Head of caudate nucleus (tissue), 42 donors: ENCODE data around the gene FAM171A1.

Experiments
- DNase-seq, 42 donors: peaks; one replicate each; pipeline versions ENCODE4 v3.0.0 to v3.0.0-alpha.2; 2020 to 2021; ENCODE audit warnings: mixed read lengths in 7 of 42
- intact Hi-C: fragments of 100-400 bp; cut with DNase I; formaldehyde crosslinking; loops from one replicate; pipeline ENCODE4 v1.15.0; 2022

The FAM171A1 gene

DNA sequence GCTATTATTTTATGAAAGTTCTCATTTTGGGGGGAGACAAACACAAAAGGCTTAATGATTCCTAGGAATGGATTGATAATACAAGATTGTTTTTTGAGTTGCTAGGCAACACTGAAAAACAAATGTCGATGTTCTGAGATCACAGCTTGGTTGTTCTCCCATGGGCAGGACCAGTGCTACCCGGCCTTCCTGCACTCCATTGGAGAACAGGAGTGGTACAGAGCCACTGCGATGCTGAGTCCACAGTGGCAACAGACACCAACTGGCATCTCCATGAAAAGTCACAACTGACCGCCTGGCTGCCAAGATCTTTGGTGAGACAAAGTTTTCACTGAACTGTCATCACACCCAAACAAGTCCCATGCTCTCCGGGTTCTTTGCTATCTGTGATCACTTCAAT lies 133.7 kb downstream of the FAM171A1 start:
- peak in 15 of 42 donors; percentile 23 to 71 (median 44) for DNase-seq
- intact Hi-C loops: no loop called here

DNA sequence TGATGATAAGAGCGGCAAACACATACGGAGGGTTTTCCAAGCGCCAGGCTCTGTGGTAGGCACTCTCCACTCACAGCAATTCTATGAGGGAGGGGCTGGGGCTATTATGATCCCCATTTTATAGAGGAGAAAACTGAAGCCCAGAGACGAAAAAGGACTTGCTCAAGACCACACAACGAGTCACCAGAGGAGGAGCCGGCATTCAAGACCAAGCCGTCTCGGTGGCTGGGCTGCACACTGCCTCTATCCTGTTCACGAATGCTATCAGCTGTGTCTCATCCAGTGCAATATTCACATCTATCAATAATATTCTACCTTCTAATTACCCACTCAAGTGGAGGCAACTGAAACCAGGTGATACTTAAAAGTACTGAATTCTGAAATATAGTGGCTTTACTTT lies 134.7 kb downstream of the FAM171A1 start:
- peak in 1 of 42 donors; percentile 16 for DNase-seq
- intact Hi-C loops: no loop called here

DNA sequence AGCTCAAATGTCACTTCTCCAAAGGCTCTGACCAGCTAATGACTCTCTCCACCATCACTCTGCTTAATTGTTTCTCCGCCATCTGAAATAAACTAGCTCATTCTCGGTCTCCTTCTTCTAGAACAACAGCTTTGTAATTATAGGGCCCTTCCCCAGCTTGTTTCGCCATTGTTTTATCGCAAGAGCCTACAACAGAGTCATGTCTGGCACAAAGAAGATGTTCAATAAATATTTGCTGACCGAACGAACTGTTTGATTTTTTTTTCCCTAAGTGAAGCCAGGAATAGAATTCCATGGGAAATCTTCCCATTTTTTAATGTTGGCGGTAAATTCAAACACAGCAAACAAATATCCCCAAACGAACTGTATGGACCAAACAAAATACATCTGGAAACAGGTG lies 138.8 kb downstream of the FAM171A1 start:
- no peak for DNase-seq
- intact Hi-C loops: no loop called here

DNA sequence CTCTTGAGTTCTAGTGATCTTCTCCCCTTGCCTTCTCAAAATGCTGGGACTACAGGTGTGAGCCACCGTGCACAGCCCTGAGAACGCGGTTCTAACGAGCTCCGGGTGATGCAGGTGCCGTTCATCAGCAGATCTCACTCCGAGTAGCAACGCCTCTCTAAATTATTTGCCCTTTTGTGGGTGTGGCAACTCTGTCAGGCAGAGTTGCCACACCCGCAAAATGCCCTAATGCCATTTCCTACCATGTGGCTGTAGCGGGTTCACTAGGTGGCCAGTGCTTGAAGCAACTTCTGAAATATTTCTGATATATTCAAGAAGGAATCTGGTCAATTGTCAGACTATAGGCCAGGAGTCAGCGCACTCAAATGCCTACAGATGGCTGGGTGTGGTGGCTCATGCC lies 139.7 kb downstream of the FAM171A1 start:
- intact Hi-C loops: no loop called here
- DNase-seq: no peak

DNA sequence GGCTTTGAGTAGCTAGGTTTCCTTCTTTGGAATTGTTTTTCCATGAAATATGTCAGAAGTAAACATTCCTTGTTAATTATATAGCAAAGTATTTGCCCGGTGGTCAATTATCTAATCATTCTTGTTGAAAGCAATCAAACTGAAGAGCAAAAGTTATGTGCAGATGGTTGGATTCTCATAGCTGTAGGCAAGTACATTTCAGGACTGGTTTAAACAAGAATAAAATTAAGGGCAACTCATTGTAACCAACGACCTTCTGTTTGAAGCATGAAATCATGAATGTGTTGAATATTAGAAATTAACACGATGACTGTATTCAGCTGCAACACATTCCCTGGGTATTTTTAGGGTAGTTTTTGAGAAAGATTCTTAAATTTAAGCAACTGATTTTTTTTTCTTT lies 140.8 kb downstream of the FAM171A1 start:
- intact Hi-C loops: no loop called here
- no peak for DNase-seq

DNA sequence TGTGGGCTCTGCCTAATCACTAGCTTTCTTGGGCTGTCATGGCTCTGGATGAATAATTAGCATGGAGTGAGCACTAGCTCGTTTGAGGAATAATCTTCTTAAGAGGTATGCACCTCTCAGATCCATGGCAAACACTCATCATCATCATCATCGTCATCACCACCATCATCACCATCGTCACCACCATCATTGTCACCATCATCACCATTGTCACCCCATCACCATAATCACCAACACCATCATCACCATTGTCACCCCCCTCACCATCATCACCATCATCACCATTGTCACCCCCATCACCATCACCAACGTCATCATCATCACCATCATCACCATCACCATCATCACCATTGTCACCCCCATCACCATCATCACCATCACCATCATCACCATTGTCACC lies 141.8 kb downstream of the FAM171A1 start:
- intact Hi-C loops: no loop called here
- DNase-seq: no peak

DNA sequence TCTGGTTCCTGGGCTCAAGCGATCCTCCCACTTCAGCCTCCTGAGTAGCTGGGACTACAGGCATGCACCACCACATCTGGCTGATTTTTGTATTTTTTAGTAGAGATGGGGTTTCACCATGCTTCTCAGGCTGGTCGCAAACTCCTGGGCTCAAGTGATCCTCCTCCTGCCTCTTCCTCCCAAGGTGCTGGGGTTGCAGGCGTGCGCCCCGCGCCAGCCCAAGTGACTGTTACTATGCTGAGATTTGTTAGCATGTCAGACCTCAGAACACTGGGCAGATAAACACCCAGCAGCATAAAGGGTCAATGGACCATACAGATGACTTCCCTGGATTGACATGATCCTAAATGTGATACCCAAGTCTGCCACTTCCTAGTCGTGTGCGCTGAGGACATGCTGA lies 142.7 kb downstream of the FAM171A1 start:
- DNase-seq: no peak
- intact Hi-C loops: no loop called here

DNA sequence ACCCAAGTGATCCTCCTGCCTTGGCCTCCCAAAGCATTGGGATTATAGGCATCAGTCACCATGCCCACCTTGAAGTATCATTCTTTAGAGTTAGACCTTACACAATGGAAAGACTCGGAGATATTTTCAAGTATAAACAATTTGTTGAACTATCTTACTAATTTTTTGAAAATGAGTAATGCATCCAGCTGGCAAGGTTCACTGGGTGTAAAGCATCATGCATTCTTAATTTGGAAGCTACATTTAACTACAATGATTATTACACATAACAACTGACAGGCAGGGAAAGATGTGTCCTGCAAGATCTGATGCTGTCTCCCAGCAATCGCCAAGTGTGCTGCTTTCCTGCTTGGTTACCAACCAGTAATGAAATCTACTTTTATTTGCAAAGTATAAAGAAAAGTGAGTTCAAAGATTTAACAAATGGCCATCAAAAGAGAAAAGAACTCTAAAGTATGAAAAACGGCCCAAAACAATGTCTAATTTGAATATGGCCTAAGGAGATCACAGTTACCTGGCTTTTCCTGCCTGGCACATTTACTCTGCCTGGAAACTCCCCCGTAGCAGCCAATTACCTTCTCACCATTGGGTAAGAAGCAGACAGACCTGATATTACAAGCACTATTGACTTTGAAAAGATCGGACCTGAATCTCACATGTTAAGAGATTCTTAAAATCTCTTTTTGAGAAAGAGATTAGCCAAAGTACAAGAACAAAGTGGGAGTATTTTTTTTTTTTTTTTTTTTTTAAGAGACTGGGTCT lies 143.3 kb downstream of the FAM171A1 start:
- intact Hi-C loops: no loop called here
- DNase-seq: no peak

DNA sequence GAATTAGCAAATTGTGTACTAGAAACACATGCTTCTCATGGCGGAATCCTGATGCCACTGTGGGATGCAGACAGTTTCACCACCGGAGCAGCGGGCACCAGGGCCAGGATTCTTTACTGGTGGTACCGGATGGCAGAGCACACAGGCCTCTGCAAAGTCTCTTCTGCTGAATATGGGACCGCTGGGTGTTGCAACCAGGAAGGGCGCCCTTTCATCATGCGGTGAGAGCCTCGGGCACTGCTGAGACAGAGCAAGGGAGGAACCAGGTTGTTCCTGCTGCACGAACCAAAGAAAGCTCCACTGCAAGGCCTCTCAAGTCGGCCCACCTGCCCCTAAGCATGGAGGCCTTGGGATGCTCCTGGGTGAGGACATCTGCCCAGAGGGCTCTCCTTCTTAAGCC lies 145.6 kb downstream of the FAM171A1 start:
- intact Hi-C loops: no loop called here
- DNase-seq: no peak

DNA sequence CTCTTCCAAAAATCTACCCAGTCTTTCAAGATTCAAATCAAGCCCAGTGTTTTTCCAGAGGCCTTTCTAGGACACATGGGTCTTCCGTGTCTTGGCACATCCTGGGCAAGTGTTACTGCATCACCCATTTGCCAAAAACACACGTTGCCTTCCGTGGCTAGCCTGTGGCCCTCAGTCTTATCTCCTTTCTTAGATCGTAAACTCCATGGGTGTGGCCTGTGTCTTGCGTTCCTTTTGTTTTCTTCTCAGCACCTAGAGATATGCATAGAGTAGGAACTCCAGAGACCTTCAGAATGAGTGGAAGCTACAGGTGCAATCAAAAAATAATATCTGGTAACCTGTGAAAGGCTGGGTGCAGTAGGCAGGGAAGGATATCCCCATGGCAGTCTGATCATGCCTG lies 146.1 kb downstream of the FAM171A1 start:
- DNase-seq: no peak
- intact Hi-C loops: no loop called here

DNA sequence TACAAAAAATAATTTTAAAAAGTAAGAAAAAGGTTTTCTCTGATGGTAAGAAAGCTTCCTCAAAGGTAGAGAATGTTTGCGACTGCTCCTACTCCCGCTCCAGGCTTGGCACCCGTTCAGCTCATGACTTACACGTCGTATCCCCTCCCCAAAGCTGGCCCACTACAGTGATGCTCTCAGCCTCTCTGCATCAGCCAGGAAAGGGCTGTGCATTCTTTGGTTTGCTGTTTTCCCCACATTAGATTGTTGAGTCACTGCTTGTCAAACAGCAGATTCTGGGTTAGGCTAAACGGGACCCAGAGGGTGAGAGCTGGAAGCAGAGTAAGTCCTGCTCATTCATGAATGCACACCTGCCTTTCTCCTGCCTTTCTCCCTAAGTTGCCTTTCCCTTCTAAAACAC lies 147.9 kb downstream of the FAM171A1 start:
- peak in 29 of 42 donors; percentile 8 to 77 (median 38) for DNase-seq
- intact Hi-C loops: no loop called here

DNA sequence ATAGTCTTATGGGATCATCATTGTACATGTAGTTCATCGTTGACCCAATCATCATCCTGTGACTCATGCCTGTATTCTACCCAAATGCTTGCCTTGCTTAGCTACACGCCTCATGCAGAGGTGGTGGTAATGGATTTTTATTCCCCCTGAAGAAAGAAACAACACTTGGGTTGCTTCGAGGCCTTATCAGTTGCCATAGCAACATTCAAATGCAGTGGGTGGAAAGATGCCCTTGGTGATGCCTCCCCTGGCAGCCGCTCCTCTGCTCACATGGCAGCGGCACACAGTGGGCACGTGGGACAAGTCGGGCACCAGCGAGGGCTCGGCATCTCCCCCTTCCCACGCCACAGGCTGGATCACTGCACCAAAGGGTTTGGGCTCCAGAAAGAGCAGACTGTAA lies 148.6 kb downstream of the FAM171A1 start:
- peak; percentile 41 to 91 (median 78) for DNase-seq
- intact Hi-C loops: no loop called here

DNA sequence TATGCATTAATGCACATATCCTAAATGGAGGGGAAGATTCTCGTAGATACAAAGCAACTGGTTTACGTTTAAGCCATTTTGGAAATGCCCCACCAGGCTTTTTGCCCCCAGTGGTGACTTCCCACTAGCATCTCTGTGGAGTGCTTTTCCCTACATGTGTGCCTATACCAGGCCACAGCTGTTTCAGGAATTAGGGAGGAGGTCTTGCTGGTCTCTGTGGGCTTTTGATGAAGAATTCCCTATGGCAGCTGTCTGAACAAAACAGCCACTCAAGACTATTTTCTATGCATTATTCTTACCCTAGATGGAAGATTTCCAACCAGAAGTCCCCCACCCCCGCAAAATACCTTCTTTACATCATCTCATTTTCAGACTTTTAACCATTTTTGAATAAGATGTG lies 150.6 kb downstream of the FAM171A1 start:
- no peak for DNase-seq
- intact Hi-C loops: no loop called here

DNA sequence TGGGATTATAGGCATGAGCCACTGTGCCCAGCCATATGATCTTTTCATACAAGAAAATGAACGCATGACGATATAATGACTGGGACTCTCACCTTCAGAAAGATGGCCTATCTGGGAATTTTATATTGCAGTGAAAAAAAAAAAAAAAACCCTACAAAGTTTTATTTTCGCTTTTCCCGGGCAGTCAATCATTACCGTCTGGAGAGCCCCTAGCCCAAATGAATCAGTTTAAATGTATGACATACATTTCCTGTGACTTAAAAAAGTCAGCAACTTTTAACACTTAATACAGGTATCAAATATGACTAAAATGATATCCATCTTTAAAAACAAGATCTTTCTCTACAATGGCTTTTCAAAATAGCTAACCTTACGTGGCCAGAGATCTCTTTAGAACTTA lies 154.4 kb downstream of the FAM171A1 start:
- intact Hi-C loops: no loop called here
- DNase-seq: no peak

DNA sequence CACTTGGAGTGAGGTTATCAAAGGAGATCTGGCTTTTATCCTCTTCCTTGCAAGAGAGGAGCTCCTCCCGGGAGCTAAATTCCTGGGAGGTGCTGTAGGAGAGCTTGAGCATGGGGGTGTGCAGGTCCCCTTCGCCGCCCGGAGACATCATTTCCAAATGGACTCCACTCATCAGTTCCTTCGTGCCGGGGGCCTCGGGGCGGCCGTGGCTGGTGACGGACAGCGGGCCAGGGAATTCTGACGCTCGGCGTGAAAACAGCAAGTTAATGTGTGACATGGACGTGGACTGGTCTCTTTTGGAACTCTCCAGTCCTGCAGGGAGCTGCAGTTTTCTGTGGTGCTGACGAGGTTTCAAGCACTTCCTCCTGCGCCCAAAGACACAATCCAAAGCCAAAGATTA lies 156.9 kb downstream of the FAM171A1 start:
- intact Hi-C loops: no loop called here

DNA sequence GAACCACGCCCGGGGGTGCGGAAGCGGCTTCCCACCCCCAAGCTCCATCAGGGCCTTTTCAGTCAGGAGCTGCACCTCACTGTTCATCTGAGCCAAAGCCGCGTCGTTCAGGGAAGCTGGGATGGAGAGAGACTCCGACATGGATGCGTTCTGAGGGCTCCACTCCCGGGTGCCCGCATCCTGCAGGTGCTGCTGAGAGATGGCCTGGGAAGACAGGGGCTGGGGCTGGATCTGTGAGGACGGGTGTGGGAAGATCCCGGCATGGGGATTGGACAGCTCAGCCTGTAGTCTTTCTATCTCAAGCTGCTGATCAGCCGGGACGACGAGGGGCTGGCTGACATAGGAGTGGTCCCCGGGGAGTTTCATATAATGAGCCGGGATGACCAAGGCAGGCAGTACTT lies 157.6 kb downstream of the FAM171A1 start:
- DNase-seq: peak in 16 of 42 donors; percentile 19 to 57 (median 39)
- intact Hi-C loops: no loop called here

More for the DNA sequence above, 156.9 kb downstream of the FAM171A1 start:
- no peak for DNase-seq

DNA sequence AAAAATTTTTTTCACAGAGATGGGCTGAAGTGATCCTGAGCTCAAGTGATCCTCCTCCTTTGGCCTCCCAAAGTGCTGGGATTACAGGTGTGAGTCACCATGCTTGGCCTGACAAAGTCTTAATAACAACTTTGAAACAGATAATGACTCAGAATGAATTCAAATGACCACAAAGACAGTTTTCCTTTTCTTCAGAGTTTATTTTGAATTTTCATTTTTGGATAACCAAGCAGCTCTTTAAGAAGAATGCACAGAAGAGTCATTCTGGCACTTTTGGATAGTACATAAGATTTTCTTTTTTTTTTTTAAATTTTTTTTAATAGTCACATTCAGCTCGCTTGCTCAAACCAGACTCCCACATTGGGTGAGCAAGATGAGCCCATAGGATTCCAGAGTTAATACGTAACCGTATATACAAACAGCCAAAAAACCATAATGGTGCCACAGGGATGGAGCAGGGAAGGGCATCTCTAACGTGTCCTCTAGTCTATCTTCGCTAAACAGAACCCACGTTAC lies 159.6 kb downstream of the FAM171A1 start:
- intact Hi-C loops: loop anchor here (2.0 kb wide), 1 partner anchor 163 kb away; no protein-coding TSS in a partner anchor
- peak in 1 of 42 donors; percentile 9 for DNase-seq

DNA sequence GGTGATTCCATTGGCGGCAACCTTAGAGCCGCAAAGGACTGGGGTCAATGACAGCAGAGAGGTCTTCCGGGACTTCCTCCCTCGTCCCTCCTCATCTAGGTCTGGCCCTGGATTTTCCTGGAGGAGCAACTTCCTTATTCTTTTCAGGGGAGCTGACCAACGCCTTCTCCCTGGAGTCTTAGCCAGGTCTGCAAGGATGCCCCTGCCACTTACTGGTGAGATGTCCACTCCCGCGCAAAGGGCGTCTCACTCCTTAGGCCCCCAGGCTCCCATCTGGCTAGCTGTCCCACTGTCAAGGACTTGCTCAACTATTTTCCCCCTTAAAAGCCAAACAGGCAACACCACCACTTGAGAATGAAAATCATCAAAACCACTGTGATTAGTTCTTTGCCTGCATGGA lies 160.6 kb downstream of the FAM171A1 start:
- intact Hi-C loops: loop anchor here (2.0 kb wide), 1 partner anchor 164 kb away; no protein-coding TSS in a partner anchor
- no peak for DNase-seq

DNA sequence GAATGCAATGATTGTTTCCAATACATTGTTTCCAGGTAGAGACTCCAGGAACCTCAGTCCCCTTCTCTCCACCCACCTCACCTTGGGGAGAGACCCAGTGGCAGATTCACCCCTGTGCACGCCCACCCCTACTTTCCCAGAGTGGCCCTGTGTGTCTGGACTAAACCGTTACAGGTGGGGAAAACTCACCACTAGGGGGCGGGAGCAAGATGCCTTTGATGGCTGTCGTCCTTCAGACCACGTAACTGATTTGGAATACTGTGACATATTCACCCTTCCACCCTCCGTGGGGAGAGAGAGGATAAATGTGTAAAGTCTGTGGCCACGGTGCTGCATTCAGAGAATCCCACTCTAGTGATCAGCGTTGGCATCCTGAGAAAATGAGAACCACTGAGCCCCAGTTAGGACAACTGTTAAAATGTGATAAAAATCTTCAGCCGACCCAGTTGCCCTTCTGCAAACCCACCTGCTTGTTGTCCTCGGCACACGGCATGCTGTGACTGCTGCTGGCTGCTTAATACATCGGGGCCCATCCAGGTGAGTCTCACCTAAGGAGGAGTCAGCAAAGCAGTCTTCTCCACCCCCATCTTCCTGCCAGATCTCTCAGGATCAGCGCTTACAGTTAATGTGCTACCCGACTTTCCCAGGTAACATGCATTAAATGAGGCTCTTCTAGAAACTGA lies 161.1 kb downstream of the FAM171A1 start:
- peak; percentile 69 to 98 (median 90) for DNase-seq
- intact Hi-C loops: loop anchor here (2.0 kb wide), 1 partner anchor 165 kb away; no protein-coding TSS in a partner anchor

DNA sequence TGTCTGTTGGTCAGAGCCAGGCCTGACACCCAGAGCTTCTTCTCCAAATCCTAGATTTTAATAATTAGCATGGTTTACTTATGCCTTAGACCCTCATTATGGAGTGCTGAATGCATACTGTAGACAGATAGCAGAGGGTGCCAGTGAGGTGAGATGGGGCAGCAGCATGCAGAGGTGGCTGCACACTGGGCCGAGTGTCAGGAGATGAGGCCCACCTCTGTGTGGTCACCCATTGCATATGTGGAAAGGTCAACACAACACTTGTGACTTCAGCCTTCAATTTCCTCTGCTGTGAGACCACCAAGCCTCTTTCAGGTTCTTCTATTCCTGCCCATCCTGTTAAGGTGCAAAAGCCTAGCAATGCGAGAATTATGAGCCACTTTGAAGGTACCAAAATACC lies 162.9 kb downstream of the FAM171A1 start:
- no peak for DNase-seq
- intact Hi-C loops: no loop called here
